ENCODE data around the gene MMP2.

Gene MMP2

DNA sequence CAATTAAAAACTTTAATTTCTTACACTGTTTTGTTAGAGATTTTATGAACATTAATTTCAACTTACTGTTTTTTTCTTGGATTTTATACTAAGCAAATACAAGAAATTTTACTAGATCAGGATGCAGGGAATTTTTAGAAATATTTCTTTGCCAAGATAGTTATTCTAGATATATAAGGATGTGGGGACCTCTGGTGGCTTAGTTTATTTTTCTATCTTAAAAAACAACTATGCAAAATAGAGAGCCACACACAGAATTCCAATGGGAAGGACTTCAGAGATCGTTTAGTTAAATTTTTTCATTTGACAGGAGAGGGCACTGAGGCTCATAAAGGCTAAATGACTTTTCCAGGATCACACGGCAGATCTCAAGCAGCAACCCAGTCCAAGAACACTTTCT lies 64.5 kb downstream of the MMP2 start:
- CTCF ChIA-PET, result interaction anchor here (0.6 to 3.2 kb wide), 4 partner anchors 11 to 84 kb away, joined by 3 to 26 read pairs (median 3); no protein-coding TSS in a partner anchor
- TF ChIP-seq, protein P1, sequence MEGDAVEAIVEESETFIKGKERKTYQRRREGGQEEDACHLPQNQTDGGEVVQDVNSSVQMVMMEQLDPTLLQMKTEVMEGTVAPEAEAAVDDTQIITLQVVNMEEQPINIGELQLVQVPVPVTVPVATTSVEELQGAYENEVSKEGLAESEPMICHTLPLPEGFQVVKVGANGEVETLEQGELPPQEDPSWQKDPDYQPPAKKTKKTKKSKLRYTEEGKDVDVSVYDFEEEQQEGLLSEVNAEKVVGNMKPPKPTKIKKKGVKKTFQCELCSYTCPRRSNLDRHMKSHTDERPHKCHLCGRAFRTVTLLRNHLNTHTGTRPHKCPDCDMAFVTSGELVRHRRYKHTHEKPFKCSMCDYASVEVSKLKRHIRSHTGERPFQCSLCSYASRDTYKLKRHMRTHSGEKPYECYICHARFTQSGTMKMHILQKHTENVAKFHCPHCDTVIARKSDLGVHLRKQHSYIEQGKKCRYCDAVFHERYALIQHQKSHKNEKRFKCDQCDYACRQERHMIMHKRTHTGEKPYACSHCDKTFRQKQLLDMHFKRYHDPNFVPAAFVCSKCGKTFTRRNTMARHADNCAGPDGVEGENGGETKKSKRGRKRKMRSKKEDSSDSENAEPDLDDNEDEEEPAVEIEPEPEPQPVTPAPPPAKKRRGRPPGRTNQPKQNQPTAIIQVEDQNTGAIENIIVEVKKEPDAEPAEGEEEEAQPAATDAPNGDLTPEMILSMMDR (conservative IDR thresholded peaks at IDR 0.05; ENCODE audit: low read depth), result peak; percentile 33
- no peak for DNase-seq (ENCODE audit: low spot score)
- POLR2A ChIA-PET (ENCODE audit: low non-redundant PET), result no interaction called here
- no peak overlapping the region for H3K27ac ChIP-seq

DNA sequence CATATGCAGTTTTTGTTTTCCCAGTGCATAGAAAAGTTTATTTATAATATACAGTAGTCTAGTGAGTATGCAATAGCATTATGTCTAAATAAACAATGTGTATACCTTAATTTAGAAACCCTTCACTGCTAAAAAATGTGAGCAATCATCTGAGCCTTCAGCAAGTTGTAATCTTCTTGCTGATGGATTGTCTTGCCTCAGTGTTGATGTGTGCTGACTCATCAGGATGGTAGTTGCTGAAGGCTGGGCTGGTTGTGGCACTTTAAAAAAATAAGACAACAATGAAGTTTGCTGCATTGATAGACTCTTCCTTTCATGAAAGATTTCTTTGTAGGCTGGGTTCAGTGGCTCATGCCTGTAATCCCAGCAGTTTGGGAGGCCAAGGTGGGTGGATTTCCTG lies 73.6 kb downstream of the MMP2 start:
- H3K27ac ChIP-seq, result peak overlapping the region; percentile 75
- TF ChIP-seq, protein P1 (conservative IDR thresholded peaks at IDR 0.05; ENCODE audit: low read depth), result no peak
- DNase-seq (ENCODE audit: low spot score), result peak; percentile 44
- ChIA-PET POLR2A (ENCODE audit: low non-redundant PET) (no interaction called here), CTCF (no interaction called here)

DNA sequence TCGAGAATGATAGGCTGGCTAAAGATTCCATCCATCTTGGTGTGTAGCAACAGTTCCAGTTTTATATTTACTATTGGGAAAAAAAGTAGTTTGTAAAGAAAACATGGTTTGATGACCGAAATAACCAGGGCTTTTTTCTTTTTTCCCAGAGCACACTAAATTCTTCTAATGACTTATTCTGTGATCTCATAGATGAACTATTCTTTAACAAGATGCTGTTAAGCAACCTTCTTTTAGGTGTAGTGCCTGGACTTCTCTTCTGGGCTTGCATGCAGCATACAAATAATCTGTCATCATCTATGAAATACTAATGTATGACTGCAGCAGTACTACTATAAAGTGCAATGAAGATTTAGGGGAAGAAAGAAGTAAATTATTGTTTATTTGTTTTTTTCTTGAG lies 76.4 kb downstream of the MMP2 start:
- POLR2A ChIA-PET (ENCODE audit: low non-redundant PET), result no interaction called here
- peak overlapping the region; percentile 48; the same call in 1 of the 2 replicates for H3K27ac ChIP-seq
- no peak for DNase-seq (ENCODE audit: low spot score)
- TF ChIP-seq, protein P1 (conservative IDR thresholded peaks at IDR 0.05; ENCODE audit: low read depth), result no peak
- CTCF ChIA-PET, result no interaction called here
